Measurements from ENCODE around the gene NPAS2. TPM values are rescaled to one million over a fixed set of nuclear protein-coding genes. Genes with fewer than 3 reads are reported as not detected.

The NPAS2 gene
- total RNA-seq, 6 donors from 2014 or later = 13.8 to 52.5 (median 23.0) TPM

DNA sequence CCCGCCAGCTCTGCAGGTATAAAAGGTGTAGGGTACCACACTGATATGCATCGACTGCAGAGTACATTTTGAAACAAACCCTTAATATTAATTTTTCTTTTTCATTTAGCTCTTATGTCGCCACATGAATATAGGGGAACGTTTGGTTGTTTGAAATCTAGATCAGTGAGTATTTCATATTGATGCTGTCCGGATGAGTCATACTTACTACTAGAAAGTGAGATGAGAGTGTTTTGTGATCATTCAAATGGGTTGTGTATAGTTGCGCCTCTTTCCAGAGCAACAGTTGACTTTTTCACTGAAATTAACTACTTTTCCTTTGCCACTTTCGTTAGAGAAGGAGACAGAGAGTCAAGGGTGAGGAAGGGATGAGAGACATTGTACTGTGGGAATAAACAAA, 24.6 kb downstream of the NPAS2 start:
- TF ChIP-seq, protein P1, sequence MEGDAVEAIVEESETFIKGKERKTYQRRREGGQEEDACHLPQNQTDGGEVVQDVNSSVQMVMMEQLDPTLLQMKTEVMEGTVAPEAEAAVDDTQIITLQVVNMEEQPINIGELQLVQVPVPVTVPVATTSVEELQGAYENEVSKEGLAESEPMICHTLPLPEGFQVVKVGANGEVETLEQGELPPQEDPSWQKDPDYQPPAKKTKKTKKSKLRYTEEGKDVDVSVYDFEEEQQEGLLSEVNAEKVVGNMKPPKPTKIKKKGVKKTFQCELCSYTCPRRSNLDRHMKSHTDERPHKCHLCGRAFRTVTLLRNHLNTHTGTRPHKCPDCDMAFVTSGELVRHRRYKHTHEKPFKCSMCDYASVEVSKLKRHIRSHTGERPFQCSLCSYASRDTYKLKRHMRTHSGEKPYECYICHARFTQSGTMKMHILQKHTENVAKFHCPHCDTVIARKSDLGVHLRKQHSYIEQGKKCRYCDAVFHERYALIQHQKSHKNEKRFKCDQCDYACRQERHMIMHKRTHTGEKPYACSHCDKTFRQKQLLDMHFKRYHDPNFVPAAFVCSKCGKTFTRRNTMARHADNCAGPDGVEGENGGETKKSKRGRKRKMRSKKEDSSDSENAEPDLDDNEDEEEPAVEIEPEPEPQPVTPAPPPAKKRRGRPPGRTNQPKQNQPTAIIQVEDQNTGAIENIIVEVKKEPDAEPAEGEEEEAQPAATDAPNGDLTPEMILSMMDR (IDR thresholded peaks at IDR 0.05) = no peak
- TF ChIP-seq EP300 (IDR thresholded peaks at IDR 0.05) = no peak
- TF ChIP-seq POLR2AphosphoS5 (IDR thresholded peaks at IDR 0.05) = no peak
- no peak for TF ChIP-seq POLR2A (IDR thresholded peaks at IDR 0.05)
- no peak for ATAC-seq (ENCODE audit: low FRiP score in 2 of 2)
- WGBS, 2 donors = 76 to 88% methylated on average over 7 of the region's 7 CpGs

DNA sequence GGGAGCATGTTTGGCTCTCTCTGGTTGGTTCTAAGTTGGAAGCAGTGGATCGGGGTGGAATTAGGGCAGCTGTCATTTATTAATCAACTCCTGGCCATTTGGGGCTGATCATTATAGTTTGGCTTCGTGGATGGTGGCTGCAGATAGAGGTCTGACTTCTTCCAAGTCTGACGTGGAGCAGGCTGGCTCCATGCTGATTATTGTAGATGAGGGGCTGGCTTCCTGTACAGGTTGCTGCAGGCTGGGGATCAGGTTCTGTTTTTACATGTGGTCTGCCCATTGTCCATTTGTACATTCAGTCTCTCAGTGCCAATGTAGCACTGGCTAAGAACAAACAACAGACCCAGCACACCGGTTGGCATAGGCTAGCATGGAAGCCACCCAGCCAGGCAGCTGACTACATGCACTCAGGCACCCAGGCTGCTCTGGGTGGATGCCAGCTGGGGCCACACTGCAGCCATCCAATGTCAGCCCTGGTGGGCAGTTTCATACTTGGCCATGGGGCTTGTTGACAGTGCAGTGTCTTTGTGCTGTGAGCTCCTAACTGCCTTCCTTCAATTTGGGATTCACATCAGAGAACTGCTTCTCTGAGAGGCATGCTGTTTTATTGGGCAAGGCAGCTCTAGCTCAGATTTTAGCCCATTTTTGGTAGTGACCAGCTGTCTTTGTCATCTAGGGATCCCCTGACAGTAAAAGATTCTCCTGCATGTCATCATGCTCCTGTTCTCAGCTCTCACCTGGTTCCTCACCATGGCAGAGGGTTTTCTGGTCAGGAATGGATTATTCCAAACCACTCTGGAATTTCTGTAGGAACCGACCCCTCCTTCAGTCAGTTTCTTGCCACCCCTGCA, 25.4 kb downstream of the NPAS2 start:
- H3K9me3 ChIP-seq = no peaks in the 10 kb centered on the region
- no peak for TF ChIP-seq EP300 (IDR thresholded peaks at IDR 0.05)
- no peak for TF ChIP-seq POLR2A (IDR thresholded peaks at IDR 0.05)
- DNase-seq (no peak), ATAC-seq (ENCODE audit: low FRiP score in 2 of 2) (no peak)
- H3K27ac ChIP-seq = no peak overlapping the region
- no peaks in the 10 kb centered on the region for H3K4me1 ChIP-seq
- WGBS, 2 donors = 84 to 89% methylated on average over 5 of the region's 5 CpGs
- no peaks in the 10 kb centered on the region for H3K27me3 ChIP-seq
- H3K4me3 ChIP-seq = no peak overlapping the region
- H3K36me3 ChIP-seq = no peaks in the 10 kb centered on the region

More for the DNA sequence above, 24.6 kb downstream of the NPAS2 start:
- H3K27me3 ChIP-seq = no peaks in the 10 kb centered on the region
- H3K4me3 ChIP-seq = no peak overlapping the region
- H3K4me1 ChIP-seq = no peaks in the 10 kb centered on the region
- no peak overlapping the region for H3K27ac ChIP-seq
- H3K9me3 ChIP-seq = no peaks in the 10 kb centered on the region
- no peaks in the 10 kb centered on the region for H3K36me3 ChIP-seq
- DNase-seq = no peak

DNA sequence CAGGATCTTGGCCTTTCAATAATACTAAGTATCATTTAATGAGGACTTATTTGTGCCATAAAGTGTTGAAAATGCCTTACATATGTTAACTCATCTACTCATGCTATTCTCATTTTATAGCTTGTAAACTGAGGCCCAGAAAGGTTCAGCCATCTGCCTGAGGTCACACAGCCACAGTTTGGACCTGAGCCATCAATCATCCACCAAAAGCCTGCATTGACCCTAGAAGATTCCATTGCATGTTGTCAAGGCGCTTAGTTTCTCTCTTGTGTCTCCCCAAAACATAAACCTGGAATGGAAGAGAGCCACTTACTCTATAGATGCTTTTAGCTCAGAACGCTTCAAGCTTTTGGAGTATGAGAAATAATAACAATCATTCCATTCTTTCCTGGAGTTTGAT, 26.8 kb downstream of the NPAS2 start:
- ATAC-seq (ENCODE audit: low FRiP score in 2 of 2) (no peak), DNase-seq (no peak)
- Histone ChIP-seq H3K27me3 (no peaks in the 10 kb centered on the region), H3K27ac (no peak overlapping the region), H3K36me3 (no peaks in the 10 kb centered on the region), H3K9me3 (no peaks in the 10 kb centered on the region), H3K4me3 (no peak overlapping the region), H3K4me1 (no peaks in the 10 kb centered on the region)
- WGBS, 2 donors = 92% methylated on average over 2 of the region's 2 CpGs
- TF ChIP-seq EP300 (IDR thresholded peaks at IDR 0.05) (no peak), POLR2A (IDR thresholded peaks at IDR 0.05) (no peak), POLR2AphosphoS5 (IDR thresholded peaks at IDR 0.05) (no peak)
- TF ChIP-seq, protein P1 (IDR thresholded peaks at IDR 0.05) = no peak

DNA sequence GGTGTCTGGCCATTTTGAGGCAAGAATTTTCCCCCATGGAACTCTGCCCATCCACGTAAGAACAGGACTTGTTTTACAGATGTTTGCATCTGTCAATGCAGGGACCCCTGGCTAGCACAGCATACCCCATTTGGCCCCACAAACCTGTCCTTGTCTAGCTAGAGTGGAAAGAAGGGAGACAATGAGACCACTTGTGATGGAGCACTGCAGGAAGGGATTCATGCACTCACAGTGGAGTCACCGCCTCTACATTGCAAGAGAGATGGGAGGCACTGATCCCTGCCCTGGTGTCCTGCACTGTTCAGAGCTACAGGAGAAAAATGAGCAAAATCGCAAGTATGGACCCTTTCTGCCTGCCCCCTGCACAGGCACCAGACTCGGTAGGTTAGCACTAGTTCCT, 32.5 kb downstream of the NPAS2 start:
- Histone ChIP-seq H3K4me3 (no peak overlapping the region), H3K27me3 (no peaks in the 10 kb centered on the region), H3K36me3 (no peaks in the 10 kb centered on the region), H3K9me3 (no peaks in the 10 kb centered on the region), H3K4me1 (no peaks in the 10 kb centered on the region), H3K27ac (no peak overlapping the region)
- WGBS, 2 donors = 92 to 95% methylated on average over 4 of the region's 4 CpGs
- DNase-seq (no peak), ATAC-seq (ENCODE audit: low FRiP score in 2 of 2) (no peak)
- no peak for TF ChIP-seq EP300 (IDR thresholded peaks at IDR 0.05)
- TF ChIP-seq POLR2A (IDR thresholded peaks at IDR 0.05) = no peak
- TF ChIP-seq, protein P1 (IDR thresholded peaks at IDR 0.05) = no peak
- TF ChIP-seq POLR2AphosphoS5 (IDR thresholded peaks at IDR 0.05) = no peak

DNA sequence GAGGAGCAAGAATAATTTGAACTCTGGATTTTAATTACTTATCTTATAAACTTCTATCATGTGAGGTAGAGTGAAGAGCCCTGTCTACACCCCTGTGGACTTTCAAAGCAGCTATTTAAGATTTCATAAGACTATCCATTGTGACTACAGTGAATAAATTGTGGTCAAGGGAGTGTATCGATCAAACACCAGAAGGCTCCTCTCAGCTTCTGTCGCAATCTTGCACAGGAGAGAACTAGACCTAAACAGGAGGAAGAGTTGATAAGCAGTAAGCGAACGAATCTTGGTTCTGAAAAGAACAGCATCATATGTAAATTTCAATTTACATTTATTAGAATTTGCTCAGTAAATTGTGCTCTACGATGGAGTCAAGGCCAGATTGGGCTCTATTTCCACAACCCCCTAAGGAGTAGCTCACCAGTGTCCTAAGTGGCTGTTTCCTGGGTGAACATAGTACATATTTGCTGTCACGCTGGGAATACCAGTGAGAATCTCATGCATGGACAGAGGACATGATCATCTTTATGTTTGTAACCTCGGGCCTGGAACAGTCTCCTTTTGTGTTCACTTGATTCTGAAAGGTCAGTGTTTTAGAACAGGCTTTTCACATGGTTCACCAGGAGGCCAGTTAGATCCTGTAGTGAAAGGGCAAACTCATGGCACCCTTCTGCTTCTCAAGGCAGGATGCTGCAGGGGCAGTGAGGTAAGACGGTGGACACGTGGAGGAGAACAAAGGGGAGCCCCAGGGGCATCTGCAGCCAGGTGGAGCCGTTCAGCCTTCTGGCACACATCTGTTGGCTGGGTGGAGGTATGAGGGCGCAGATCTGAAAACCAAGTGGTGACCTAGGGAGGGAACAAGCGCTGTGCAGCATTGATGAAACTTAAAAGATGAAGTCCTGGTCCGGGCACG, 33.3 kb downstream of the NPAS2 start:
- ATAC-seq (ENCODE audit: low FRiP score in 2 of 2) (no peak), DNase-seq (no peak)
- TF ChIP-seq POLR2A (IDR thresholded peaks at IDR 0.05) = no peak
- TF ChIP-seq, protein P1 (IDR thresholded peaks at IDR 0.05) = no peak
- TF ChIP-seq EP300 (IDR thresholded peaks at IDR 0.05) = no peak
- no peak for TF ChIP-seq POLR2AphosphoS5 (IDR thresholded peaks at IDR 0.05)
- no peak overlapping the region for H3K27ac ChIP-seq
- no peaks in the 10 kb centered on the region for H3K27me3 ChIP-seq
- WGBS, 2 donors = 84 to 85% methylated on average over 14 of the region's 14 CpGs
- no peak overlapping the region for H3K4me3 ChIP-seq
- H3K4me1 ChIP-seq = no peaks in the 10 kb centered on the region
- no peaks in the 10 kb centered on the region for H3K36me3 ChIP-seq
- no peaks in the 10 kb centered on the region for H3K9me3 ChIP-seq

All from upper lobe of left lung (tissue), 6 donors.